Measurements from ENCODE around the gene OR2T8.

The OR2T8 gene

DNA sequence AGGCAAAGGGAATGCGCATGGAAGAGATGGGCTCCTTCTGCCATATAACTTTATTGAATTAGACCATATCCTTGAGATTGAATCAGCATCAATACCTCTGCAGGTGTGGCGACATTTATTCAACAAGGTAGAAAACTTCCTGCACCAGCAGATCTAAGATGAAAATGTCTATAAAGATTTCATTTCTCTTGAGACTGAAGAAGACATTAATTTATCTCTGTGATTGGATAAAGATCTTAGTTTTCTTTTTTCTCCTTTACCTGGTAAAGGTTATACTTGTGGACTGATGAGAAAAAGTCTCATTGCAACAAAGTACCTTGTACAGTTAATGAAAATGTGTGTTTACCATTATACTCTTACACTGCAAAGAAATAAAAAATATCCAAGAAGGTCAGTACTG lies at the start of gene OR2T8:
OR2T8 (plus strand) TSS at position 301 of the 400 bp plus-strand sequence. CDS start 766 bp downstream, outside the sequence.
- DNase-seq: no peak

- no peak for DNase-seq
These were observed 36.7 kb upstream of the OR2T8 start for GRCh38 chr1:247883346-247883745.

DNA sequence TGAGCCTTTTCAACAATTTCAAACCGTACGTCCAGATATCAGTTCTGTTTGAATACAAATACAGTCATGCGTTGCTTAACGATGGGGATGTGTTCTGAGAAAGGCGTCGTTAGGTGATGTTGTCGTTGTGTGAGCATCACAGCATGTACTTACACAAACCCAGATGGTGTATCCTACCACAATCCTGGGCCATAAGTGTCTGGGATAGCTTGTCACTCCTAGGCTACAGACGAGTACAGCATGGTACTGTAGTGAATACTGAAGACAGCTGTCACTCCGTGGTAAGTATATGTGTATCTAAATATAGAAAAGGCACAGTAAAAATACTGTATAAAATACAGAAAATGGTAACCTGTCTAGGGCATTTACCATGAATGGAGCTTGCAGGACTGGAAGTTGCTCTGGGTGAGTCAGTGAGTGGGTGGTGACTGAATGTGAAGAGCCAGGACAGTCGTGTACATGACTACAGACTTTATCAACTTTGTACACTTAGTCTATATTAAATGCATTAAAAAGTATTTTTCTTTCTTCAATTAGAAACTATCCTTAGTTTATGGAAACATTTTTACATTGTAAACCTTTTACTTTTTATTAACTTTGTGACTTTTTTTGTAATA lies 35.1 kb upstream of the OR2T8 start:
- DNase-seq: no peak

DNA sequence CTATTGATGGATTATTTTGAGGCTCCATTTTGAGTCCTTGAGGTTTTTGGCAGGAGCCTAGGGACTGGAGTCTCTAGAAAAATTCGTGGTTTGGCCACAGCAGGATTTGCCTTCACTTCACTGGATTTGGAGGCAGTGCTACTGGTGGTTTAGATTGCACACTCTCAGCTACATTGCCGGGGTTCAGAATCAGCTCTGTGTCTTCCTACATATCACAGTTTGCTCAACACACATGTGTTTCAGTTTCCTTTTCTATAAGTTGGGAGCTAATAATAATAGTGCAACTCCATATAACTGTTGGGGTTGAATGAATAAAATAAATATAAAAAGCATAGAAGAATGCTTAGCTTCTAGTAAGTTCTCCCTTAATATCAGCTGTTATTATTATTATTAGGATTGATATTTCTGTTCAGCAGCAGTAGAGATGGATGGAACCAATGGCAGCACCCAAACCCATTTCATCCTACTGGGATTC lies 24.9 kb upstream of the OR2T8 start, which contains the start of gene OR2W3:
OR2W3 (plus strand) TSS at position 425 of the 475 bp plus-strand sequence; CDS start at position 425, 0 bp downstream.
- DNase-seq: no peak

DNA sequence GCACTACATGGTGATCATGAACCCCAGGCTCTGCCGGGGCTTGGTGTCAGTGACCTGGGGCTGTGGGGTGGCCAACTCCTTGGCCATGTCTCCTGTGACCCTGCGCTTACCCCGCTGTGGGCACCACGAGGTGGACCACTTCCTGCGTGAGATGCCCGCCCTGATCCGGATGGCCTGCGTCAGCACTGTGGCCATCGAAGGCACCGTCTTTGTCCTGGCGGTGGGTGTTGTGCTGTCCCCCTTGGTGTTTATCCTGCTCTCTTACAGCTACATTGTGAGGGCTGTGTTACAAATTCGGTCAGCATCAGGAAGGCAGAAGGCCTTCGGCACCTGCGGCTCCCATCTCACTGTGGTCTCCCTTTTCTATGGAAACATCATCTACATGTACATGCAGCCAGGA lies 24.1 kb upstream of the OR2T8 start:
- no peak for DNase-seq

DNA sequence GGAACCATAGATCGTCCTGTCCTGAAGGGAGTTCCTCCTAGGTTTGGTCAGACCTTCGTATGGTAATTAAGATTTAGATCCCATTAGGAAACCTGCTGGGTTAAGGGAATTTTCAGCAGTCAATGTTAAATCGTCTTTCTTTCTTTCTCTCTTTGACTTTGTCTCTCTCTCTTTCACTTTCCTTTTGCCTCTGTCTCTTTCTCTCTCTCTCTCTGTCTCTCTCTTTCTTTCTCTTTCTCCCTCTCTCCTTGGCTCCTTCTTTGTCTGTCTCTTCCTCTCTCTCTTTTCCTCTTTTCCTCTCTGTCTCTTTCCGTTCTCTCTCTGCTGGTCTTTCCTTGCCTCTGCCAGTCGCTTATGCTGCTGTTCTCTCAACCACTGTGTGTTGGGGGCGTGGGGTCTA lies 15.9 kb upstream of the OR2T8 start:
- no peak for DNase-seq

- no peak for DNase-seq
These were observed 14.9 kb upstream of the OR2T8 start for GRCh38 chr1:247905181-247905580.

GRCh38 chr1:247905910-247906503 lies 14.0 kb upstream of the OR2T8 start:
- peak; percentile 5 to 17 for DNase-seq

- DNase-seq: no peak
These were observed 13.5 kb upstream of the OR2T8 start for GRCh38 chr1:247906504-247907047.

GRCh38 chr1:247908766-247909165 lies 11.3 kb upstream of the OR2T8 start:
- DNase-seq: no peak

- no peak for DNase-seq
These were observed 6.3 kb upstream of the OR2T8 start for GRCh38 chr1:247913786-247914185.

GRCh38 chr1:247914941-247915662 lies 5.0 kb upstream of the OR2T8 start:
- DNase-seq: no peak

GRCh38 chr1:247923941-247924340 lies 3.9 kb downstream of the OR2T8 start:
- DNase-seq: no peak

DNA sequence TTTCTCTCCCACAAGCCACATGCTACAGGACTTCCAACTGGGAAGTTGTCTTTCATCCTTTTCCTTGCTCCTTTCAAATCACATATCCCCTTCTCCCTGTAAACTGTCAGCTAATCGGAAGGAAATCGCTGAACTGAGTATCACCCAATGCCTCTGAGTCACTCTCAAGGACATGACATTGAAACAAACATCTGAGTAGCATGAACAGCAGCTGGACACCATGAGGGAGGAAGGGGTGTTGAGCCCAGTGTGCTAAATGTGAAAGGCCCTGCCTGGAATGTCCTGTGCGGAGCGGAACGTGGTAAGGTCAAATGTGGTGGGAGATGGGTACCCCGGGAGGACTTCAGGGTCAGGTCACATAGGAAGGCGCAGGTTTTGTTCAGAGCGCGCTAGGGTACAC lies 4.8 kb downstream of the OR2T8 start, which contains the start of gene OR2AJ1:
OR2AJ1 (plus strand) TSS at position 22 of the 400 bp plus-strand sequence. CDS start 8,880 bp downstream, outside the sequence.
- no peak for DNase-seq

DNA sequence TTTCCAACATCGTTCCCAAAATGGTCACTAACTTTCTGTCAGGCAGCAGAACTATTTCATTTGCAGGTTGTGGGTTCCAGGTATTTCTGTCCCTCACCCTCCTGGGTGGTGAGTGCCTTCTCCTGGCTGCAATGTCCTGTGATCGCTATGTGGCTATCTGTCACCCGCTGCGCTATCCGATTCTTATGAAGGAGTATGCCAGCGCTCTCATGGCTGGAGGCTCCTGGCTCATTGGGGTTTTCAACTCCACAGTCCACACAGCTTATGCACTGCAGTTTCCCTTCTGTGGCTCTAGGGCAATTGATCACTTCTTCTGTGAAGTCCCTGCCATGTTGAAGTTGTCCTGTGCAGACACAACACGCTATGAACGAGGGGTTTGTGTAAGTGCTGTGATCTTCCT lies 13.9 kb downstream of the OR2T8 start:
- no peak for DNase-seq

GRCh38 chr1:247935781-247936180 lies 15.7 kb downstream of the OR2T8 start:
- DNase-seq: no peak

DNA sequence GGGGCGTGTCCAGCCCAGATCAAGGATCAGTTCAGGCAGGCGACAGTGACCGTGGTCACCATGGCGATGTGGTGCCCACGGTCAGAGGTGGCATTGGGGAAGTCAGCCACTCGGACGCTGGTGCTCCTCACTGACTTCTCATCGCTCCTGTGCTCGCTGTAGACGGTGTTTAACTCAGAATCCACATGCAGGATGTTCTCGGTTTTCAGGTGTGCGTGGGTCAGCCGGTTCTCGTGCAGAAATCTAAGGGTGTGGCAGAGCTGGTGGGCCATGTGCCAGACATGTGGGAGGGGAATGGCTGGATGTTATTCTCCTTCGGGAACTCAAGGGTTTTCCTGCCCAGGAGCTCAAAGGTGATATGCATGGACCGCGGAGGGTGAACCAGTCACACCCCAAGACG lies 16.4 kb downstream of the OR2T8 start:
- no peak for DNase-seq

DNA sequence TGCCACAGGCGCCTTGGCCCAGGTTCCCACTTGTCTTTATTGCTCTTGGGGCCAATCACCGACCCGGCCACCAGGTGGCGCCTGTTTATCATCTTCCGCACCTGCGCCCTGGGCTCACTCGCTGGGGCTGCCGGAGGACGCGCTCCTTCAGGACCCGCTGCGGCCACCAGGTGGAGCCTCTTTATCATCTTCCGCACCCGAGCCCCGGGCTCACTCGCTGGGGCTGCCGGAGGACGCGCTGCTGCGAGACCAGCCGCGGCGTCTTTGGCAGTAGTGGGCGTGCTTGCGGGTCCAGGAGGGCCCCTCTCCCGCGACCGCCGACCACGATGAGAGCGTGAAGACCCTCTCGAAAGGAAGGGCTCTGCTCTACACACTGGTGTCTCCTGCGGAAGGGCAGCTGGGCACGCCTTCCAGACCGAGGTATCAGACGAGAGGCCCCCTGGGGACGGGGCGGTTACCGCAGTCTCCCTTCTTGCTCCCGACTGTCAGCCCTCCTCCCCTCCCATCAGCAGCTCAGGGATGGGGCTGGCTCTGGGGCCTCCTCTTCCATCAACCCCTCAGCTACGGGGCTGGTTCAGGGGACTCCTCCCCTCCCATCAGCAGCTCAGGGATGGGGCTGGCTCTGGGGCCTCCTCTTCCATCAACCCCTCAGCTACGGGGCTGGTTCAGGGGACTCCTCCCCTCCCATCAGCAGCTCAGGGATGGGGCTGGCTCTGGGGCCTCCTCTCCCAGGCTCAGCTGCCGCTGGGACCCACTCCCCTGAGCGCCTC lies 17.1 kb downstream of the OR2T8 start:
- peak; percentile 71 to 74 for DNase-seq

- DNase-seq: no peak
These were observed 22.6 kb downstream of the OR2T8 start for GRCh38 chr1:247942624-247943023.

DNA sequence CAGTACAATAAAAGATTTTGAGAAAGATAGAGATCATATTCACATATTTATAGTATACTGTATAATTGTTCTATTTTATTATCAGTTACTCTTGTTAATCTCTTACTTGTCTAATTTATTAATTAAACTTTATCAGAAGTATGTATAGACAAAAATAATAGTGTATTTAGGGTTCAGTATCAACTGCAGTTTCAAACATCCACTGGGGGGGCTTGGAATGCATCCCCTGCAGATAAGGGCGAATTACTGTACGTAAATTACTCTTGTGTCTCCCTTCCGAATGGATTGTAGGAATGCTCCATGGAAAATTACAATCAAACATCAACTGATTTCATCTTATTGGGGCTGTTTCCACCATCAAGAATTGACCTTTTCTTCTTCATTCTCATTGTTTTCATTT lies 28.5 kb downstream of the OR2T8 start, which contains the start of gene OR2L8:
OR2L8 (plus strand) TSS at position 301 of the 400 bp plus-strand sequence; CDS start at position 301, 0 bp downstream.
- DNase-seq: no peak

DNA sequence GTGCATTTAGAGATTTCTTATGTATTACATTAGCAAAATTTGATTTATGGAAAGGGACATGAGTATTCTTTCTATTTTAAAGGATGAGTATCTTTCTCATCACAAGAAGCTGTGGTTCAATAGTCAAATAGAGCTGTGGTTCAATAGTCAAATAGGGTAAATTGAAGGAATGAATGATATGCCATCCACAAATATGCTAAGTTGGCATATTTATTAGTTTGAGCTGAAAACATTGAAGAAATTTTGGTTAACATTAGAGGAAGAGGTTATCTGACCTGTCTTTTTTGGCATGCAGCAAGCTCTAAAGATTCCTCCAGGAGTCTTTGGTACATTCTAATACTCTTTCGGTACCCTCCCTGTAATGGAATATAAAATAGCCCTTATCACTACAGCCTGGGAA lies 33.4 kb downstream of the OR2T8 start:
- DNase-seq: no peak

DNA sequence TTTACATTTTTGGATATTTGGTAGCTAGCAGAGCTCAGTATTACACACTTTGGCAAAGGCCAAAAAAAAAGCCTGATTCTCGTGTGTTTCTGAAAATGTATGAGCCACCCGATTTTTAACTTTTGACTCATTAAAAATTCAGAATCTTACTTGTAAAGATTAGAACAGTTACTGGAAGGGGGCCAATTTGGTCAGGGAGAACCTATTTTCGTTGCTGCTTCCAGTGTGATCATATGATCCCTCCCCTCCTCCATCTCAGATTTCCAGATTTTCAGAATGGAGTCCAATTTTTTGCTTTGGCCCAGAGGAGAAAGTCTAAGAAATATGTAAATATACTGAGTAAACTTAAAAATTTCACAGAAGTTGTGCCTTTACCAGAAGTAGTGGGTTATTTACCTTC lies 41.7 kb downstream of the OR2T8 start:
- no peak for DNase-seq
